HEK293 (cell line): ENCODE data around the gene PIP4K2B.
A peak's percentile ranks its signal among the peaks of the same experiment; 100 is the strongest.

ENCODE experiments used
- CTCF ChIA-PET: fragments of 350-600 bp; formaldehyde crosslinking; extraction: SDS; loops from one replicate; lab custom pipeline; 2021; ENCODE audit warnings: antibody characterized with exemption; lab: Yijun Ruan, JAX
- POLR2A ChIA-PET: fragments of 300-600 bp; formaldehyde crosslinking; extraction: SDS; loops from one replicate; lab custom pipeline; 2020; ENCODE audit warnings: antibody characterized with exemption, inconsistent platforms; lab: Yijun Ruan, JAX
- H3K27ac ChIP-seq: fragments of 200-500 bp; sonication (Bioruptor generic); 2 replicates; pipeline ENCODE4 v1.5.1; 2014; ENCODE audit warnings: low read depth, low read length, control low read depth, inconsistent platforms; ENCODE audit errors: extremely low read depth
- H3K36me3 ChIP-seq, 2 experiments: fragments of 200-500 bp in 1 of 2; sonication (Bioruptor generic) in 1 of 2; 1 replicate in 1 of 2; 2 replicates in 1 of 2; pipeline ENCODE4 v1.5.1; 2014 to 2017; ENCODE audit warnings: inconsistent platforms in 2 of 2, low read length in 2 of 2; ENCODE audit not compliant: control insufficient read depth in 2 of 2, insufficient read depth in 1 of 2
- H3K4me1 ChIP-seq: fragments of 200-500 bp; sonication (Bioruptor generic); 2 replicates; pipeline ENCODE4 v1.5.1; 2014; ENCODE audit warnings: mild to moderate bottlenecking, low read length, inconsistent platforms; ENCODE audit not compliant: control insufficient read depth, insufficient read depth
- H3K4me3 ChIP-seq: 2 replicates; pipeline ENCODE4 v1.5.1; 2011; ENCODE audit warnings: low read depth, mild to moderate bottlenecking, control low read depth, low read length, moderate library complexity
- H3K9me3 ChIP-seq: fragments of 200-500 bp; sonication (Bioruptor generic); 2 replicates; pipeline ENCODE4 v1.5.1; 2014; ENCODE audit warnings: low read depth, low read length, inconsistent platforms; ENCODE audit not compliant: control insufficient read depth, insufficient read depth
- ELK4 ChIP-seq: IDR thresholded peaks from 2 replicates; pipeline ENCODE4 v1.6.1; 2011; ENCODE audit warnings: mild to moderate bottlenecking, low read depth, low read length, borderline replicate concordance
- FEZF1 ChIP-seq: fragments of 450-650 bp; formaldehyde crosslinking; IDR thresholded peaks from 2 replicates; pipeline ENCODE4 v1.5.1; 2016; ENCODE audit warnings: missing biosample characterization, missing genetic modification characterization
- GLI4 ChIP-seq: fragments of 450-650 bp; formaldehyde crosslinking; IDR thresholded peaks from 2 replicates; pipeline ENCODE4 v1.5.1; 2016; ENCODE audit warnings: missing biosample characterization, missing genetic modification characterization
- HIC1 ChIP-seq: fragments of 450-650 bp; formaldehyde crosslinking; IDR thresholded peaks from 2 replicates; pipeline ENCODE4 v1.5.1; 2016; ENCODE audit warnings: missing biosample characterization, missing genetic modification characterization
- INSM2 ChIP-seq: fragments of 450-650 bp; formaldehyde crosslinking; IDR thresholded peaks from 2 replicates; pipeline ENCODE4 v1.5.1; 2016; ENCODE audit warnings: missing biosample characterization, missing genetic modification characterization
- KLF17 ChIP-seq: fragments of 450-650 bp; formaldehyde crosslinking; IDR thresholded peaks from 2 replicates; pipeline ENCODE4 v1.5.1; 2016; ENCODE audit warnings: missing biosample characterization, missing genetic modification characterization
- MYNN ChIP-seq: fragments of 450-650 bp; formaldehyde crosslinking; IDR thresholded peaks from 2 replicates; pipeline ENCODE4 v1.5.1; 2016; ENCODE audit warnings: missing biosample characterization, missing genetic modification characterization, borderline replicate concordance
- OSR2 ChIP-seq: fragments of 450-650 bp; formaldehyde crosslinking; IDR thresholded peaks from 2 replicates; pipeline ENCODE4 v1.5.1; 2016; ENCODE audit warnings: missing biosample characterization, missing genetic modification characterization
- SCRT1 ChIP-seq: fragments of 450-650 bp; formaldehyde crosslinking; IDR thresholded peaks from 2 replicates; pipeline ENCODE4 v1.5.1; 2016; ENCODE audit warnings: missing biosample characterization, missing genetic modification characterization, borderline replicate concordance
- SP7 ChIP-seq: fragments of 450-650 bp; formaldehyde crosslinking; IDR thresholded peaks from 2 replicates; pipeline ENCODE4 v1.5.1; 2016; ENCODE audit warnings: missing biosample characterization, missing genetic modification characterization
- ZBTB11 ChIP-seq: fragments of 450-650 bp; formaldehyde crosslinking; conservative IDR thresholded peaks from 2 replicates; pipeline ENCODE4 v1.5.1; 2016; ENCODE audit warnings: low read depth, missing biosample characterization, missing genetic modification characterization
- ZBTB20 ChIP-seq: fragments of 450-650 bp; formaldehyde crosslinking; IDR thresholded peaks from 2 replicates; pipeline ENCODE4 v1.5.1; 2016; ENCODE audit warnings: missing biosample characterization, missing genetic modification characterization
- ZFHX2 ChIP-seq: fragments of 450-650 bp; formaldehyde crosslinking; conservative IDR thresholded peaks from 2 replicates; pipeline ENCODE4 v1.5.1; 2016; ENCODE audit warnings: missing biosample characterization, missing genetic modification characterization
- ZNF248 ChIP-seq: fragments of 450-650 bp; formaldehyde crosslinking; IDR thresholded peaks from 2 replicates; pipeline ENCODE4 v1.5.1; 2017; ENCODE audit warnings: missing biosample characterization, missing genetic modification characterization
- ZNF302 ChIP-seq: fragments of 450-650 bp; formaldehyde crosslinking; IDR thresholded peaks from 2 replicates; pipeline ENCODE4 v1.5.1; 2016; ENCODE audit warnings: missing biosample characterization, missing genetic modification characterization, low read depth
- ZNF37A ChIP-seq: fragments of 450-650 bp; IDR thresholded peaks from 2 replicates; pipeline ENCODE4 v1.5.1; 2018; ENCODE audit warnings: missing biosample characterization, missing genetic modification characterization
- ZNF398 ChIP-seq: fragments of 450-650 bp; formaldehyde crosslinking; IDR thresholded peaks from 2 replicates; pipeline ENCODE4 v1.5.1; 2017; ENCODE audit warnings: missing biosample characterization, missing genetic modification characterization
- ZNF654 ChIP-seq: fragments of 450-650 bp; formaldehyde crosslinking; IDR thresholded peaks from 2 replicates; pipeline ENCODE4 v1.5.1; 2016; ENCODE audit warnings: low read depth, missing biosample characterization, missing genetic modification characterization
- ZNF664 ChIP-seq: fragments of 450-650 bp; formaldehyde crosslinking; IDR thresholded peaks from 2 replicates; pipeline ENCODE4 v1.5.1; 2016; ENCODE audit warnings: missing biosample characterization, missing genetic modification characterization
- ZNF670 ChIP-seq: fragments of 450-650 bp; formaldehyde crosslinking; IDR thresholded peaks from 2 replicates; pipeline ENCODE4 v1.5.1; 2016; ENCODE audit warnings: missing biosample characterization, missing genetic modification characterization, low read depth
- ZNF677 ChIP-seq: fragments of 450-650 bp; IDR thresholded peaks from 2 replicates; pipeline ENCODE4 v1.5.0; 2018; ENCODE audit warnings: missing biosample characterization, mild to moderate bottlenecking, missing genetic modification characterization, moderate library complexity
- ZNF707 ChIP-seq: fragments of 450-650 bp; formaldehyde crosslinking; IDR thresholded peaks from 2 replicates; pipeline ENCODE4 v1.5.1; 2016; ENCODE audit warnings: missing biosample characterization, missing genetic modification characterization
- ZNF747 ChIP-seq: fragments of 450-650 bp; formaldehyde crosslinking; IDR thresholded peaks from 2 replicates; pipeline ENCODE4 v1.5.1; 2016; ENCODE audit warnings: missing biosample characterization, missing genetic modification characterization
- ZNF76 ChIP-seq: fragments of 450-650 bp; formaldehyde crosslinking; IDR thresholded peaks from 2 replicates; pipeline ENCODE4; 2016; ENCODE audit warnings: low read depth, missing biosample characterization, missing genetic modification characterization, borderline replicate concordance
- ZNF768 ChIP-seq: fragments of 450-650 bp; formaldehyde crosslinking; IDR thresholded peaks from 2 replicates; pipeline ENCODE4 v1.5.1; 2018; ENCODE audit warnings: missing biosample characterization, mild to moderate bottlenecking, missing genetic modification characterization
- ZNF791 ChIP-seq: fragments of 450-650 bp; formaldehyde crosslinking; IDR thresholded peaks from 2 replicates; pipeline ENCODE4 v1.5.1; 2016; ENCODE audit warnings: missing biosample characterization, missing genetic modification characterization
- ZSCAN16 ChIP-seq: fragments of 450-650 bp; formaldehyde crosslinking; IDR thresholded peaks from 2 replicates; pipeline ENCODE4 v1.5.1; 2016; ENCODE audit warnings: missing biosample characterization, missing genetic modification characterization

The PIP4K2B gene

GRCh38 chr17:38751808-38752307 lies 47.5 kb downstream of the PIP4K2B start:
- peak overlapping the region; percentile 67 for H3K4me3 ChIP-seq
- H3K9me3 ChIP-seq: no peaks in the 10 kb centered on the region
- H3K4me1 ChIP-seq: peaks cover 11% of the 10 kb centered on the region
- peak overlapping the region; percentile 66 for H3K27ac ChIP-seq
- ChIA-PET CTCF (interaction anchor here (0.6 to 1.1 kb wide), 8 partner anchors 10 to 423 kb away, joined by 3 to 7 read pairs (median 6); no protein-coding TSS in a partner anchor), POLR2A (interaction anchor here (0.6 to 2.8 kb wide), 19 partner anchors 9 to 402 kb away, joined by 3 to 20 read pairs (median 4); partner anchors contain the start of genes LASP1, MLLT6, RPL23 and SOCS7)
- H3K36me3 ChIP-seq: peaks cover 31 to 32% of the 10 kb centered on the region in 2 experiments
- TF ChIP-seq ZNF791 (tag by site-specific recombination) (no peak), INSM2 (tag by site-specific recombination) (peak; percentile 0; the same call in 1 of the 2 replicates), ZNF37A (tag by site-specific recombination) (no peak), ZSCAN16 (no peak), ZNF677 (no peak), ZNF707 (tag by site-specific recombination) (no peak), SCRT1 (tag by site-specific recombination) (no peak), FEZF1 (tag by site-specific recombination) (no peak), ZNF398 (tag by site-specific recombination) (peak; percentile 96), ZNF768 (tag by site-specific recombination) (no peak), ZNF76 (tag by site-specific recombination) (peak; percentile 50; the same call in 1 of the 2 replicates), ZFHX2 (tag by site-specific recombination) (no peak), ZNF654 (no peak), KLF17 (peak; percentile 93; the same call in 1 of the 2 replicates), HIC1 (no peak), ZNF302 (tag by site-specific recombination) (no peak), ZNF248 (tag by site-specific recombination) (no peak), ZBTB20 (tag by site-specific recombination) (peak; percentile 45), MYNN (tag by site-specific recombination) (no peak), OSR2 (tag by site-specific recombination) (no peak), ZBTB11 (tag by site-specific recombination) (no peak), ZNF747 (tag by site-specific recombination) (no peak), SP7 (peak; percentile 87), ELK4 (no peak), ZNF664 (tag by site-specific recombination) (0 out of 2 replicates have a peak, but pooled peaks have one; percentile 12), ZNF670 (tag by site-specific recombination) (no peak), GLI4 (tag by site-specific recombination) (0 out of 2 replicates have a peak, but pooled peaks have one; percentile 8)
